Activated T-helper 2 cell treated with anti-CD3 and anti-CD28 coated beads, Interferon-gamma antibody, Interleukin-2, Interleukin-4, amounts not matched to agents 10 μg/mL and 5 μg/mL and 100 μg/mL, durations not matched to agents 14 hours and 24 hours and 36 hours (primary cell): Measurements from ENCODE around the gene CDKAL1. TPM values are rescaled to one million over a fixed set of nuclear protein-coding genes. Genes with fewer than 3 reads are reported as not detected.

Source experiments
- DNase-seq: peaks from one replicate; pipeline ENCODE4 v3.0.0; 2021; ENCODE audit warnings: low spot score
- H3K27ac Mint-ChIP-seq: one replicate; pipeline ENCODE4 v1.8.0; 2021; ENCODE audit warnings: mixed read lengths
- H3K27me3 Mint-ChIP-seq: one replicate; pipeline ENCODE4 v1.8.0; 2021; ENCODE audit warnings: low read depth, mixed read lengths
- H3K36me3 Mint-ChIP-seq: one replicate; pipeline ENCODE4 v1.8.0; 2021; ENCODE audit warnings: low read depth, mixed read lengths
- H3K4me1 Mint-ChIP-seq: one replicate; pipeline ENCODE4 v1.8.0; 2021; ENCODE audit warnings: low read depth, mixed read lengths
- H3K4me3 Mint-ChIP-seq: one replicate; pipeline ENCODE4 v1.8.0; 2021; ENCODE audit warnings: low read depth, mild to moderate bottlenecking, moderate library complexity, mixed read lengths
- H3K9me3 Mint-ChIP-seq: one replicate; pipeline ENCODE4 v1.8.0; 2021; ENCODE audit warnings: mixed read lengths
- intact Hi-C: fragments of 100-400 bp; cut with micrococcal nuclease; formaldehyde crosslinking; loops from one replicate; pipeline ENCODE4 v1.15.1; 2023
- total RNA-seq: library from RNA; stranded (reverse); gene quantifications from 2 replicates; pipeline ENCODE4 v1.2.3, GENCODE V29; 2022

CDKAL1 gene
- total RNA-seq, 1 donor from 2014 or later: 31.2 TPM

- no peaks in the 10 kb centered on the region for H3K36me3 Mint-ChIP-seq
- peak overlapping the region; percentile 44 for H3K27ac Mint-ChIP-seq
- H3K4me1 Mint-ChIP-seq: peaks cover 34% of the 10 kb centered on the region
- no peaks in the 10 kb centered on the region for H3K27me3 Mint-ChIP-seq
- intact Hi-C loops: loop anchor here (5.0 to 10.0 kb wide), 4 partner anchors 240 to 620 kb away; no protein-coding TSS in a partner anchor
- no peak overlapping the region for H3K4me3 Mint-ChIP-seq
- H3K9me3 Mint-ChIP-seq: no peaks in the 10 kb centered on the region
- no peak for DNase-seq
Measured at GRCh38 chr6:21164768-21165326, 630.6 kb downstream of the CDKAL1 start.

DNA sequence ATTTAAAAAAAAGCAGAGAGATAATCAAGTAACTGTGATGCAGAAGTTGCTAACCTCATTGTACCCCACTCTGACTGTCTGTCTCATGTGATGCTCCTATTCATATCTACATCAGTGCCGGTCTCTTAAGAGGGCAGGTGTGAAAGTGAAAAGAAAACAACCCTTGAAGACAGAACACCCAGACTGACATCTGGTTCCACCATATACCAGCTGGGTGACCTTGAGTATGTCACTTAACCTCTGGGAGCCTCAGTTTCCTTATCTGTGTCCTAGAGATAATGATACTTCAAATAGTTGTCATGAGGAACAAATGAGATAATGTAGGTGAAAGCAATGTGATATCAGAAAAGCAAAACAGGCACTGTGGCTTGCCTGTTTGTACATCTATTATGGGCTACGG lies 632.5 kb downstream of the CDKAL1 start:
- no peak for DNase-seq
- Mint-ChIP-seq H3K36me3 (no peaks in the 10 kb centered on the region), H3K27ac (no peak overlapping the region), H3K4me3 (no peak overlapping the region), H3K27me3 (no peaks in the 10 kb centered on the region), H3K9me3 (no peaks in the 10 kb centered on the region), H3K4me1 (peaks cover 32% of the 10 kb centered on the region)
- intact Hi-C loops: loop anchor here (5.0 to 10.0 kb wide), 3 partner anchors 238 to 622 kb away; no protein-coding TSS in a partner anchor

DNA sequence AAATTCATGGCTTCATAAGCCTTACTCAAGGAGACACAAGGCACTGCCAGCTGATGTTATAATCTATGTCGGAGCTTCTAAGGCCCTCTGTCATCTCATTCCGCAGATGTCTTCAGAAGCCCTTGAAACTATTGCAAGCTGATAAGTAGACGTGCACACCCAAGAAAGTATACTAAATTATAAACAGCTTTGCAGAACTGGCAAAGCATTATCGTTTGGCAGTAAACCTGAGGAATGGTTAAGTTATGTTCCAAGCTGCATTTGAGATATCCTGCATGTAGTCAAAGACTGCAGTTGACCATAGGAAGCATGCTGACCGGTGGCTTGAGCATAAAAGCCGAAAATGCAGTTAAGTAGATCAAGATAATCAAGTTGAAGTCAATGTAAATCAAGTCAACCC lies 633.5 kb downstream of the CDKAL1 start:
- Mint-ChIP-seq H3K4me1 (peaks cover 22% of the 10 kb centered on the region), H3K9me3 (no peaks in the 10 kb centered on the region), H3K27me3 (no peaks in the 10 kb centered on the region), H3K27ac (no peak overlapping the region), H3K36me3 (no peaks in the 10 kb centered on the region), H3K4me3 (no peak overlapping the region)
- intact Hi-C loops: loop anchor here (5.0 to 10.0 kb wide), 3 partner anchors 237 to 623 kb away; no protein-coding TSS in a partner anchor
- DNase-seq: no peak

DNA sequence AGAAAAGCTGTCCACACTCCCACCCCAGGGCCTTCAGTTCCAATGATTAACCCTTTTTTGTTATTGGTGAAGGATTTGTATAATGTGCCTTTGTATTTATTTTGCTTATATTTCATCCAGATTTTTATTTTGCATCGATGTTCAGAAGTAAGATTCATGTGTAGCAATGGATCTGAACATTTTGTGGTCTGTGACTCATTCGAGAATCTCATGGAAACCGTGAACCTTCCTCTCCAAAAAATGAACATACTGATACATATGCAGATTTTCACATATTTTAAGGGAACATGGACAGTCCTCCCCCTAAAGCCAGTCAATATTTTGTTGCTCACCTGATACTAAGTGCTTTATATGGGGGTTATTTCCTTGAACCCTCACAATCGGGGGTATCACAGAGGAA lies 637.5 kb downstream of the CDKAL1 start:
- Mint-ChIP-seq H3K9me3 (no peaks in the 10 kb centered on the region), H3K36me3 (no peaks in the 10 kb centered on the region), H3K4me1 (no peaks in the 10 kb centered on the region), H3K27ac (no peak overlapping the region), H3K27me3 (no peaks in the 10 kb centered on the region), H3K4me3 (no peak overlapping the region)
- DNase-seq: no peak
- intact Hi-C loops: no loop called here

DNA sequence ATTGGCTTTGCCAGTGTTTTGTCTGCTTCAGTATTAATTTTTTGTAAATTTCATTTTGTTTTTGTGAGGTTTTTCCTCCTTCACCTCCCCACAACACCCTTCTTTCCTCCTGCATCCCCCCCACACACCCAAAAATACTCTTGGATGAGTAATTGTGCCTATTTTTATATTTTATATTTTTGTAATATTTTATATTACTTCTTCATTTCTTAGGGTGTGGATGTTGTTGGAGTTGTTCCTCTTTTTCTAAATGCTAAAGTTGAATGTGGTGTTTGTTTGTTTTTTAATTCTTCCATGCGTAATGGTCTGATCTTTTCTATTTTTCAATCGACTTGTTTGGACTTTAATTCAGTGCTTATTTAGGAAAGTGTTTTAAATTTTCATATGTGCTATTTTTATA lies 638.8 kb downstream of the CDKAL1 start:
- Mint-ChIP-seq H3K4me1 (no peaks in the 10 kb centered on the region), H3K9me3 (no peaks in the 10 kb centered on the region)

DNA sequence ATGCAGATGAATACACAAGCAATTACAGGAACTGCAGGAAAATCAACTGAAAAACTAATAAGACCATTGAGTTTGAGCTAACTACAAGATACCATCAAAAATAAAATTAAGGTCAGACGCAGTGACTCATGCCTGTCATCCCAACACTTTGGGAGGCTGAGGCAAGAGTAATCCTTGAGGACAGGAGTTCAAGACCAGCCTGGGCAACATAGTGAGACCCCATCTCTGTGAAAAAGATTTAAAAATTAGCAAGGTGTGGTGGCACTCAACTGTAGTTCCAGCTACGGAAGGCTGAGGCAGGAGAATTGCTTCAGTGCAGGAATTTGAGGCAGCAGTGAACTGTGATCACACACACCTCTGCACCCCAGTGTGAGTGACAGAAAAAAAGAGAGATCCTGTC lies 639.4 kb downstream of the CDKAL1 start:
- Mint-ChIP-seq H3K36me3 (no peaks in the 10 kb centered on the region), H3K27ac (no peak overlapping the region)

More for the DNA sequence above, 638.8 kb downstream of the CDKAL1 start:
- intact Hi-C loops: no loop called here
- H3K27ac Mint-ChIP-seq: no peak overlapping the region
- H3K4me3 Mint-ChIP-seq: no peak overlapping the region
- H3K36me3 Mint-ChIP-seq: no peaks in the 10 kb centered on the region
- DNase-seq: no peak
- H3K27me3 Mint-ChIP-seq: no peaks in the 10 kb centered on the region

DNA sequence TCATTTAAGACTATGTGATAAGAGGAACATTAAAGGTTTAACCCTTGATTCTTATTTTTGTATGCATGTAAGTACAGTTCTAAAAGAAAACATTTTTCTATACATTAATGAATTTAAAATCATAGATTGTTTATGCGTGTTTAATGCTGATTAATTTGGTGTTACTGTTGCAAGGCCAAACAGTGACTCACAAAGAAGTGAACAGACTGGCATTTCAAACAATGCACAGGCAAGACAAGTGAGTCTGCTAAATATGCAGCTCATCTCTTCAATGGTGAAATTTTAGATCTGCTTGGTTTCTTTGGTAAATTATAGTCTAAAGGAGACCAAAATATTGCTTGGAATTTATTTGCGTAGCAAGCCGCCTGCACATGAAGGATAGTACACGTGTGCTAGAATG lies 641.9 kb downstream of the CDKAL1 start:
- intact Hi-C loops: no loop called here
- Mint-ChIP-seq H3K36me3 (peaks cover 9% of the 10 kb centered on the region), H3K4me1 (peaks cover 10% of the 10 kb centered on the region), H3K27ac (no peak overlapping the region), H3K4me3 (no peak overlapping the region), H3K27me3 (no peaks in the 10 kb centered on the region), H3K9me3 (peaks cover 5% of the 10 kb centered on the region)
- no peak for DNase-seq

More for the DNA sequence above, 639.4 kb downstream of the CDKAL1 start:
- Mint-ChIP-seq H3K4me1 (no peaks in the 10 kb centered on the region), H3K4me3 (no peak overlapping the region), H3K9me3 (no peaks in the 10 kb centered on the region), H3K27me3 (no peaks in the 10 kb centered on the region)
- intact Hi-C loops: no loop called here
- no peak for DNase-seq

DNA sequence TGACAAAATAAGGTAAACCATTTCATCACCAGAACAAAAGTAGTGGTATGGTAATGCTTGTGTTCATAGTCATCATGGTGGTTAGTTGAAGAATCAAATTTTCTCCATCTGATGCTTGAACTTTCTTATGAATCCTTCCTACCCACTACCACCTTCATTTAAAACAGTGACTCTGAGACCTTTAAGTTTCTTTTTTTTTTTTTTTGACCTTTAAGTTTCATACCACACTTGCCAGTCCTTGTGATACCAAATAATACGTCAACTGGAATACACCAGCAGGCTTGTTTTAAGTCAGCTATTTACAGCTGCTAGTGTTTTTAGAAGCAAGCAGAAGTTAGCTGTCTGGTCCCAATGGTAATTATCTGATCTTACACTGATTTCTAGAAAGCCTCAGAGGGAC lies 645.9 kb downstream of the CDKAL1 start:
- peaks cover 13% of the 10 kb centered on the region for H3K36me3 Mint-ChIP-seq
- no peak overlapping the region for H3K4me3 Mint-ChIP-seq
- intact Hi-C loops: loop anchor here (1.0 to 10.0 kb wide), 9 partner anchors 17 to 595 kb away; no protein-coding TSS in a partner anchor
- no peak for DNase-seq
- H3K9me3 Mint-ChIP-seq: peaks cover 5% of the 10 kb centered on the region
- peak overlapping the region; percentile 53 for H3K27ac Mint-ChIP-seq
- no peaks in the 10 kb centered on the region for H3K27me3 Mint-ChIP-seq
- peaks cover 23% of the 10 kb centered on the region for H3K4me1 Mint-ChIP-seq

- Mint-ChIP-seq H3K36me3 (peaks cover 13% of the 10 kb centered on the region), H3K4me3 (no peak overlapping the region), H3K9me3 (peaks cover 5% of the 10 kb centered on the region), H3K27ac (peak overlapping the region; percentile 43), H3K27me3 (no peaks in the 10 kb centered on the region), H3K4me1 (peaks cover 23% of the 10 kb centered on the region)
- intact Hi-C loops: loop anchor here (1.0 to 10.0 kb wide), 9 partner anchors 18 to 596 kb away; no protein-coding TSS in a partner anchor
- DNase-seq: no peak
Measured at GRCh38 chr6:21180800-21181337, 646.6 kb downstream of the CDKAL1 start.

- H3K27me3 Mint-ChIP-seq: no peaks in the 10 kb centered on the region
- no peak overlapping the region for H3K4me3 Mint-ChIP-seq
- intact Hi-C loops: loop anchor here (2.0 to 10.0 kb wide), 6 partner anchors 19 to 597 kb away; no protein-coding TSS in a partner anchor
- peaks cover 13% of the 10 kb centered on the region for H3K36me3 Mint-ChIP-seq
- H3K4me1 Mint-ChIP-seq: peaks cover 27% of the 10 kb centered on the region
- peaks cover 5% of the 10 kb centered on the region for H3K9me3 Mint-ChIP-seq
- no peak overlapping the region for H3K27ac Mint-ChIP-seq
- no peak for DNase-seq
Measured at GRCh38 chr6:21181866-21182265, 647.6 kb downstream of the CDKAL1 start.

- no peak for DNase-seq
- Mint-ChIP-seq H3K36me3 (peaks cover 13% of the 10 kb centered on the region), H3K4me3 (no peak overlapping the region), H3K27ac (no peak overlapping the region), H3K4me1 (peaks cover 27% of the 10 kb centered on the region), H3K27me3 (no peaks in the 10 kb centered on the region), H3K9me3 (peaks cover 5% of the 10 kb centered on the region)
- intact Hi-C loops: loop anchor here (5.0 to 10.0 kb wide), 4 partner anchors 308 to 598 kb away; no protein-coding TSS in a partner anchor
Measured at GRCh38 chr6:21182589-21182988, 648.3 kb downstream of the CDKAL1 start.

GRCh38 chr6:21185861-21186478 lies 651.7 kb downstream of the CDKAL1 start:
- intact Hi-C loops: loop anchor here (10.0 kb wide), 3 partner anchors 311 to 601 kb away; no protein-coding TSS in a partner anchor
- peaks cover 6% of the 10 kb centered on the region for H3K36me3 Mint-ChIP-seq
- H3K4me1 Mint-ChIP-seq: peaks cover 33% of the 10 kb centered on the region
- DNase-seq: no peak
- H3K9me3 Mint-ChIP-seq: peaks cover 1% of the 10 kb centered on the region
- no peak overlapping the region for H3K27ac Mint-ChIP-seq
- H3K4me3 Mint-ChIP-seq: no peak overlapping the region
- H3K27me3 Mint-ChIP-seq: no peaks in the 10 kb centered on the region
